HepG2 (cell line): ENCODE data around the gene PTPRH. TPM values are rescaled to one million over a fixed set of nuclear protein-coding genes. Genes with fewer than 3 reads are reported as not detected.

Experiments used
- LBX2 ChIP-seq: sonication (generic); formaldehyde crosslinking; IDR thresholded peaks from 2 replicates; pipeline ENCODE4 v1.5.0; 2020; ENCODE audit warnings: missing genetic modification reagents, mild to moderate bottlenecking, borderline replicate concordance
- MBNL3 ChIP-seq: fragments of 250-450 bp; sonication (Bioruptor Pico); conservative IDR thresholded peaks from 2 replicates; pipeline ENCODE4 v1.8.0; 2022; ENCODE audit warnings: mild to moderate bottlenecking, inconsistent platforms
- REL ChIP-seq: sonication (generic); formaldehyde crosslinking; conservative IDR thresholded peaks from 2 replicates; pipeline ENCODE4 v1.8.0; 2022; ENCODE audit warnings: mild to moderate bottlenecking, missing genetic modification reagents, moderate library complexity
- SKIL ChIP-seq: sonication (generic); formaldehyde crosslinking; IDR thresholded peaks from 2 replicates; pipeline ENCODE4 v1.8.0; 2022; ENCODE audit warnings: missing genetic modification reagents, mild to moderate bottlenecking, moderate library complexity, borderline replicate concordance
- TBL1XR1 ChIP-seq: fragments of 150-350 bp; IDR thresholded peaks from 2 replicates; pipeline ENCODE4 v1.6.1; 2014; ENCODE audit warnings: borderline replicate concordance, low read length; ENCODE audit not compliant: partially characterized antibody
- ZBTB40 ChIP-seq, 2 experiments: fragments of 450-650 bp in 1 of 2; sonication (generic) in 1 of 2; formaldehyde crosslinking in 1 of 2; IDR thresholded peaks; 2 replicates each; pipeline versions ENCODE4 v1.6.1 to v1.8.0; 2016 to 2022; ENCODE audit warnings: antibody characterized with exemption in 1 of 2, mild to moderate bottlenecking in 1 of 2, missing genetic modification reagents in 1 of 2
- ZNF20 ChIP-seq: sonication (generic); formaldehyde crosslinking; IDR thresholded peaks from 2 replicates; pipeline ENCODE4 v1.4.0; 2020; ENCODE audit warnings: mild to moderate bottlenecking, moderate library complexity, missing genetic modification reagents
- ZNF460 ChIP-seq: sonication (generic); formaldehyde crosslinking; IDR thresholded peaks from 2 replicates; pipeline ENCODE4 v1.5.1; 2020; ENCODE audit warnings: missing genetic modification reagents, mild to moderate bottlenecking, borderline replicate concordance
- ZNF563 ChIP-seq: sonication (generic); formaldehyde crosslinking; IDR thresholded peaks from 2 replicates; pipeline ENCODE4 v1.8.0; 2022; ENCODE audit warnings: mild to moderate bottlenecking, moderate library complexity, missing genetic modification reagents
- ZNF607 ChIP-seq: sonication (generic); formaldehyde crosslinking; IDR thresholded peaks from 2 replicates; pipeline ENCODE4 v1.5.1; 2020; ENCODE audit warnings: missing genetic modification reagents, mild to moderate bottlenecking, borderline replicate concordance
- ZNF747 ChIP-seq: sonication (generic); formaldehyde crosslinking; IDR thresholded peaks from 2 replicates; pipeline ENCODE4 v1.8.1; 2023; ENCODE audit warnings: missing genetic modification reagents, mild to moderate bottlenecking, borderline replicate concordance
- polyA plus RNA-seq, 8 experiments: library from polyadenylated mRNA; depleted of rRNA in 3 of 8; stranded (reverse) in 7 of 8; unstranded in 1 of 8; fragments of >200 nt; fragmentation: Illumina TruSeq in 4 of 8; extraction: Trizol in 4 of 8; gene quantifications; 2 replicates each; pipeline versions ENCODE4 v1.2.1 to v1.2.3, GENCODE V29; 2011 to 2016; ENCODE audit warnings: low read depth in 4 of 8, missing spikeins in 1 of 8, mixed read lengths in 1 of 8; ENCODE audit not compliant: insufficient read depth in 1 of 8
- total RNA-seq, 5 experiments: library from RNA; depleted of rRNA; stranded (reverse); fragments of >200 nt; fragmentation: Illumina TruSeq; extraction: Trizol; gene quantifications; 2 replicates each; pipeline ENCODE4 v1.2.3, GENCODE V29; 2016; ENCODE audit warnings: low read depth in 1 of 5

The PTPRH gene
- total and polyA plus RNA-seq, 2 of the 13 experiments (the other 11 are each of a cell fraction or from before 2014, with no cell fraction given): 14.7 to 125 TPM

- TF ChIP-seq ZBTB40 (IDR thresholded peaks at IDR 0.05) (no peak), ZBTB40 (CRISPR knock-in tag; IDR thresholded peaks at IDR 0.05) (no peak), ZNF460 (CRISPR knock-in tag) (no peak), TBL1XR1 (no peak), SKIL (CRISPR knock-in tag) (no peak), MBNL3 (CRISPR knock-in tag) (no peak), ZNF747 (CRISPR knock-in tag) (no peak), ZNF20 (CRISPR knock-in tag) (no peak), ZNF607 (CRISPR knock-in tag) (no peak), REL (CRISPR knock-in tag) (0 out of 2 replicates have a peak, but pooled peaks have one; percentile 52), LBX2 (CRISPR knock-in tag) (no peak), ZNF563 (CRISPR knock-in tag) (no peak; the same call in 1 of the 2 replicates)
Measured at GRCh38 chr19:55178781-55179599, 30.3 kb downstream of the PTPRH start (continued).
